Testis (tissue), 2 donors: ENCODE results near the gene DGCR8.

ENCODE experiments used
- POLR2A ChIP-seq: fragments of 450-650 bp; IDR thresholded peaks from one replicate; pipeline ENCODE4 v1.6.1; 2017; ENCODE audit warnings: antibody characterized with exemption, mild to moderate bottlenecking, moderate library complexity
- TF ChIP-seq, protein P1 (sequence below), 3 experiments: fragments of 450-650 bp in 2 of 3; fragments of 200-600 bp in 1 of 3; sonication (generic) in 1 of 3; IDR thresholded peaks; one replicate each; pipeline ENCODE4 v1.5.1; 2016 to 2019; ENCODE audit warnings: antibody characterized with exemption in 3 of 3, mild to moderate bottlenecking in 2 of 3, moderate library complexity in 1 of 3

DNA sequence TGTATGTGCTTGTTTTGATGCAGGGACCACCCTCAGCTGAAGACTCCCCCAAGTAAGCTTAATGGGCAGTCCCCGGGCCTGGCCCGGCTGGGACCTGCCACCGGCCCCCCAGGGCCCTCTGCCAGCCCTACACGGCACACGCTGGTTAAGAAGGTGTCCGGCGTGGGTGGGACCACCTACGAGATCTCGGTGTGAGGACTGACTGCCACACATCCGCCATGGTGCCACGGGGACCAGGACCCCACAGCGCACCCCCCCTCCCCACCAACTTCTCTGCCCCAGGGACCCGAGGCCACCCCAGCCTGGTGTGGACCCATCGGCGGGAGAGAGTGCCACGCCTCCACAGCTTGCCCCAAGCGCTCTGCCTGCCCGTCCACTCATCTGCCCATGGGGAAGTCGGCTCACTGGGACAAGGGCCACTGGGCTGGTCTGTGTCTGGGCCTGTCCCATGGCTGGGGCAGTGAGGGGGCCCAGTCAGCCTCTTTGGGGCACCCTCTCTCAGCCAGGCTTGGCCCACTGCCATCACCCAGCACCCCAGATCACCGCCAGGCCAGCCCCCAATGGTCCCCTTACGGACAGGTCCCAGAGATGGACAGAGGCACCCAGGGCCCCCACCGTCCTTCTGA is 65.3 kb downstream of the DGCR8 start:
- TF ChIP-seq, protein P1, sequence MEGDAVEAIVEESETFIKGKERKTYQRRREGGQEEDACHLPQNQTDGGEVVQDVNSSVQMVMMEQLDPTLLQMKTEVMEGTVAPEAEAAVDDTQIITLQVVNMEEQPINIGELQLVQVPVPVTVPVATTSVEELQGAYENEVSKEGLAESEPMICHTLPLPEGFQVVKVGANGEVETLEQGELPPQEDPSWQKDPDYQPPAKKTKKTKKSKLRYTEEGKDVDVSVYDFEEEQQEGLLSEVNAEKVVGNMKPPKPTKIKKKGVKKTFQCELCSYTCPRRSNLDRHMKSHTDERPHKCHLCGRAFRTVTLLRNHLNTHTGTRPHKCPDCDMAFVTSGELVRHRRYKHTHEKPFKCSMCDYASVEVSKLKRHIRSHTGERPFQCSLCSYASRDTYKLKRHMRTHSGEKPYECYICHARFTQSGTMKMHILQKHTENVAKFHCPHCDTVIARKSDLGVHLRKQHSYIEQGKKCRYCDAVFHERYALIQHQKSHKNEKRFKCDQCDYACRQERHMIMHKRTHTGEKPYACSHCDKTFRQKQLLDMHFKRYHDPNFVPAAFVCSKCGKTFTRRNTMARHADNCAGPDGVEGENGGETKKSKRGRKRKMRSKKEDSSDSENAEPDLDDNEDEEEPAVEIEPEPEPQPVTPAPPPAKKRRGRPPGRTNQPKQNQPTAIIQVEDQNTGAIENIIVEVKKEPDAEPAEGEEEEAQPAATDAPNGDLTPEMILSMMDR (IDR thresholded peaks at IDR 0.05): no peak
- TF ChIP-seq POLR2A: no peak
